OCI-LY1 (cell line): ENCODE results near the gene PHLPP1.

Source experiments
- CTCF ChIP-seq: fragments of 200-600 bp; sonication (generic), shearing (Covaris generic); IDR thresholded peaks from 2 replicates; pipeline ENCODE4 v1.5.1; 2017; ENCODE audit warnings: mild to moderate bottlenecking, antibody characterized with exemption, low read length, moderate library complexity, mixed read lengths
- EZH2 ChIP-seq: fragments of 200-600 bp; sonication (generic), shearing (Covaris generic); IDR thresholded peaks from 2 replicates; pipeline ENCODE4 v1.8.0; 2017; ENCODE audit warnings: borderline replicate concordance, mixed run types, mild to moderate bottlenecking, antibody characterized with exemption, low read length, moderate library complexity, mixed read lengths

GRCh38 chr18:62992877-62993365, 277.6 kb downstream of the PHLPP1 start:
- no peak for TF ChIP-seq CTCF
- no peak for TF ChIP-seq EZH2
